HCT116 (cell line): ENCODE data around the gene TBRG4. TPM values are rescaled to one million over a fixed set of nuclear protein-coding genes. Genes with fewer than 3 reads are reported as not detected.

ENCODE experiments used
- ATAC-seq: fragments of 200-7000 bp; cut with Tn5 transposase; 2 replicates; pipeline ENCODE4 v1.9.1; 2020; ENCODE audit warnings: mild to moderate bottlenecking, moderate library complexity
- BruUV-seq: library from RNA; stranded (reverse); fragments of 400-500 nt; replicated peaks from 2 replicates; lab custom pipeline; 2021; lab: Mats Ljungman, UMichigan
- CTCF ChIA-PET: fragments of 300-600 bp; sonication (Branson Sonifier 250); formaldehyde crosslinking; loops from one replicate; lab custom pipeline; 2021; ENCODE audit warnings: antibody characterized with exemption; lab: Charles Lee
- POLR2A ChIA-PET: fragments of 300-600, 350-600 bp; sonication (Branson Sonifier 250); formaldehyde crosslinking; loops from one replicate; lab custom pipeline; 2021; ENCODE audit warnings: antibody characterized with exemption; lab: Charles Lee
- RAD21 ChIA-PET, 2 experiments: fragments of 300-600 bp; sonication (Branson Sonifier 250); formaldehyde crosslinking; loops; one replicate each; lab custom pipeline; 2023; ENCODE audit warnings: low total read pairs in 2 of 2; ENCODE audit not compliant: uncharacterized antibody in 2 of 2, unreplicated experiment in 2 of 2, low non-redundant PET in 1 of 2; lab: Charles Lee
- DNase-seq: peaks from one replicate; pipeline ENCODE4 v3.0.0-alpha.2; 2010; ENCODE audit warnings: low read depth, low spot score
- H2AFZ ChIP-seq: fragments of 200-600 bp; shearing (Covaris generic), sonication (generic); 2 replicates; pipeline ENCODE4 v1.6.1; 2017; ENCODE audit warnings: low read depth, mixed run types, mixed read lengths, antibody characterized with exemption, low read length; ENCODE audit not compliant: poor library complexity, severe bottlenecking
- H3K27ac ChIP-seq: 2 replicates; pipeline ENCODE4 v1.5.1; 2012; ENCODE audit warnings: low read depth, low read length
- H3K27me3 ChIP-seq: fragments of 200-600 bp; sonication (generic); 2 replicates; pipeline ENCODE4 v1.6.1; 2016; ENCODE audit warnings: mixed run types, low read length, mixed read lengths; ENCODE audit not compliant: insufficient read depth
- H3K36me3 ChIP-seq, 2 experiments: fragments of 200-500 bp in 1 of 2; fragments of 200-600 bp in 1 of 2; sonication (Bioruptor generic) in 1 of 2; sonication (generic) in 1 of 2; 2 replicates each; pipeline versions ENCODE4 v1.5.1 to v1.6.1; 2014 to 2016; ENCODE audit warnings: low read length in 2 of 2, inconsistent platforms in 1 of 2, mixed read lengths in 1 of 2, mixed run types in 1 of 2; ENCODE audit not compliant: insufficient read depth in 2 of 2, control insufficient read depth in 1 of 2
- H3K4me1 ChIP-seq, 2 experiments: fragments of 200-600 bp in 1 of 2; sonication (generic) in 1 of 2; 2 replicates each; pipeline versions ENCODE4 v1.5.1 to v1.6.1; 2012 to 2017; ENCODE audit warnings: low read length in 2 of 2, inconsistent platforms in 1 of 2, mild to moderate bottlenecking in 1 of 2, mixed read lengths in 1 of 2, mixed run types in 1 of 2, moderate library complexity in 1 of 2; ENCODE audit not compliant: insufficient read depth in 2 of 2, control insufficient read depth in 1 of 2
- H3K4me2 ChIP-seq: fragments of 200-600 bp; sonication (generic); 2 replicates; pipeline ENCODE4 v1.6.1; 2017; ENCODE audit warnings: mixed run types, low read length, mixed read lengths
- H3K4me3 ChIP-seq, 2 experiments: fragments of 200-600 bp in 1 of 2; sonication (generic) in 1 of 2; replicated peaks in 1 of 2; 2 replicates each; pipeline ENCODE4 v1.5.1; 2011 to 2016; ENCODE audit warnings: low read length in 2 of 2, control low read depth in 1 of 2, low read depth in 1 of 2, mild to moderate bottlenecking in 1 of 2, mixed read lengths in 1 of 2, mixed run types in 1 of 2
- H3K79me2 ChIP-seq: fragments of 200-600 bp; sonication (generic); 2 replicates; pipeline ENCODE4 v1.6.1; 2017; ENCODE audit warnings: mild to moderate bottlenecking, mixed run types, low read length, moderate library complexity, mixed read lengths; ENCODE audit not compliant: insufficient read depth
- H3K9ac ChIP-seq: fragments of 200-600 bp; sonication (generic); 2 replicates; pipeline ENCODE4 v1.6.1; 2016; ENCODE audit warnings: low read length, mixed read lengths
- H3K9me2 ChIP-seq: fragments of 200-600 bp; sonication (generic), shearing (Covaris generic); 2 replicates; pipeline ENCODE4 v1.6.1; 2017; ENCODE audit warnings: mixed run types, mild to moderate bottlenecking, moderate library complexity; ENCODE audit not compliant: insufficient read depth
- H3K9me3 ChIP-seq, 2 experiments: fragments of 200-500 bp in 1 of 2; fragments of 200-600 bp in 1 of 2; sonication (Bioruptor generic) in 1 of 2; sonication (generic) in 1 of 2; 2 replicates each; pipeline ENCODE4 v1.6.1; 2014 to 2017; ENCODE audit warnings: low read length in 2 of 2, mixed read lengths in 2 of 2, inconsistent platforms in 1 of 2, low read depth in 1 of 2, mild to moderate bottlenecking in 1 of 2, mixed run types in 1 of 2, moderate library complexity in 1 of 2; ENCODE audit not compliant: control insufficient read depth in 1 of 2, insufficient read depth in 1 of 2
- H4K20me1 ChIP-seq: fragments of 200-600 bp; sonication (generic), shearing (Covaris generic); 2 replicates; pipeline ENCODE4 v1.6.1; 2017; ENCODE audit warnings: mixed run types, mild to moderate bottlenecking, moderate library complexity; ENCODE audit not compliant: insufficient read depth
- CBX3 ChIP-seq: IDR thresholded peaks from 2 replicates; pipeline ENCODE4 v1.6.1; 2012; ENCODE audit warnings: low read depth
- CEBPB ChIP-seq: IDR thresholded peaks from 2 replicates; pipeline ENCODE4 v1.6.1; 2012; ENCODE audit warnings: low read depth
- EGR1 ChIP-seq: IDR thresholded peaks from 2 replicates; pipeline ENCODE4 v1.6.1; 2012; ENCODE audit warnings: low read depth
- EZH2phosphoT487 ChIP-seq: fragments of 200-600 bp; IDR thresholded peaks from 2 replicates; pipeline ENCODE4 v1.6.1; 2018; ENCODE audit warnings: antibody characterized with exemption, borderline replicate concordance
- FOSL1 ChIP-seq: IDR thresholded peaks from 2 replicates; pipeline ENCODE4 v1.6.1; 2012; ENCODE audit warnings: low read depth
- JUND ChIP-seq: IDR thresholded peaks from 2 replicates; pipeline ENCODE4 v1.6.1; 2012
- POLR2AphosphoS5 ChIP-seq: IDR thresholded peaks from 2 replicates; pipeline ENCODE4 v1.6.1; 2011; ENCODE audit warnings: mild to moderate bottlenecking, low read depth, low read length, moderate library complexity
- RAD21 ChIP-seq: IDR thresholded peaks from 2 replicates; pipeline ENCODE4 v1.6.1; 2012; ENCODE audit warnings: low read depth, mild to moderate bottlenecking
- SIN3A ChIP-seq: IDR thresholded peaks from 2 replicates; pipeline ENCODE4 v1.6.1; 2012; ENCODE audit warnings: low read depth
- SP1 ChIP-seq: IDR thresholded peaks from 2 replicates; pipeline ENCODE4 v1.6.1; 2012; ENCODE audit warnings: low read depth
- SRF ChIP-seq: IDR thresholded peaks from 2 replicates; pipeline ENCODE4 v1.6.1; 2012; ENCODE audit warnings: low read depth
- YY1 ChIP-seq: IDR thresholded peaks from 2 replicates; pipeline ENCODE4 v1.6.1; 2011; ENCODE audit warnings: low read length, low read depth, moderate library complexity, mild to moderate bottlenecking; ENCODE audit not compliant: insufficient replicate concordance; ENCODE audit errors: extremely low read depth
- ZFX ChIP-seq: fragments of 450-650 bp; IDR thresholded peaks from 2 replicates; pipeline ENCODE4 v1.6.1; 2017
- ZNF274 ChIP-seq: fragments of 200-500 bp; sonication (Bioruptor generic); IDR thresholded peaks from 2 replicates; pipeline ENCODE4 v1.6.1; 2014; ENCODE audit warnings: mild to moderate bottlenecking, low read depth, low read length, inconsistent platforms
- intact Hi-C: fragments of 100-400 bp; cut with micrococcal nuclease; formaldehyde crosslinking; loops from 2 replicates; pipeline ENCODE4 v1.10.0; 2022
- total RNA-seq: library from RNA; stranded (reverse); gene quantifications from one replicate; pipeline ENCODE4 v1.2.1, GENCODE V29; 2021; ENCODE audit not compliant: unreplicated experiment
- TF ChIP-seq, protein P1 (sequence below): IDR thresholded peaks from 2 replicates; pipeline ENCODE4 v1.6.1; 2011; ENCODE audit warnings: mild to moderate bottlenecking, low read length, moderate library complexity; ENCODE audit not compliant: insufficient replicate concordance; ENCODE audit errors: extremely low read depth
- TF ChIP-seq, protein P2 (sequence below), 3 experiments: fragments of 200-600 bp in 1 of 3; sonication (generic) in 1 of 3; IDR thresholded peaks in 2 of 3; conservative IDR thresholded peaks in 1 of 3; 2 replicates each; pipeline ENCODE4 v1.5.1; 2012 to 2017; ENCODE audit warnings: low read depth in 2 of 3, low read length in 2 of 3, antibody characterized with exemption in 1 of 3, borderline replicate concordance in 1 of 3, control low read depth in 1 of 3, mild to moderate bottlenecking in 1 of 3, mixed read lengths in 1 of 3, mixed run types in 1 of 3, moderate library complexity in 1 of 3; ENCODE audit not compliant: insufficient read depth in 1 of 3
- TF ChIP-seq, protein P3 (sequence below): IDR thresholded peaks from 2 replicates; pipeline ENCODE4 v1.6.1; 2012
- TF ChIP-seq, protein P4 (sequence below): IDR thresholded peaks from 2 replicates; pipeline ENCODE4 v1.6.1; 2012

Gene TBRG4
- total RNA-seq, 1 experiment from 2014 or later: 136 TPM

DNA sequence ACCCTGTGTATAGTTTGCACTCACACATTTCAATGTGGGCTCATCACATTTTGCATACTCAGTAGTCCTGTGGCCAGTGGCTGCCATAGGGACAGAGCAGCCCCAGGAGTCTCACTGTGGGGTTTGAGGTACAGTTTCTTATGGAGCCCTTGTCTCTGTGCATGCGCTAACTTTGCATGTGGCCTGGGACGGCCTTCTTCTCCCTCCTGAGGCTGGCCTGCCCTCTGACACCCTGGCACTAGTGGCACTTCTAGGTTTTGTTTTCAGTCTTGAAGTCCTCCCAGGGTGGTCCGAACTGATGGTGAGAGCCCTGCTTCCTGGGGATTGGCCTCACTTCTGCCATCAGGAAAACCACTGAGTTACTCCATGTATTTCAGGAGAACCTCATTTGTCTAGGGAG, 43.9 kb downstream of the TBRG4 start:
- H2AFZ ChIP-seq: no peak overlapping the region
- ChIA-PET CTCF (no interaction called here), POLR2A (no interaction called here), RAD21 (no interaction called here)
- no peaks in the 10 kb centered on the region for H3K9me3 ChIP-seq
- no peak overlapping the region for H3K4me2 ChIP-seq
- H3K4me3 ChIP-seq: no peak overlapping the region
- H3K4me1 ChIP-seq: peaks cover 12 to 20% of the 10 kb centered on the region in 2 experiments
- H3K27ac ChIP-seq: no peak overlapping the region
- DNase-seq: no peak
- H3K9ac ChIP-seq: no peak overlapping the region
- H3K36me3 ChIP-seq: no peaks in the 10 kb centered on the region; a peak in 1 of 4 replicates
- BruUV-seq: no TSS peak
- H3K9me2 ChIP-seq: no peaks in the 10 kb centered on the region
- no peaks in the 10 kb centered on the region for H3K27me3 ChIP-seq
- no peaks in the 10 kb centered on the region for H4K20me1 ChIP-seq
- intact Hi-C loops: no loop called here
- TF ChIP-seq SIN3A: no peak
- TF ChIP-seq, protein P1, sequence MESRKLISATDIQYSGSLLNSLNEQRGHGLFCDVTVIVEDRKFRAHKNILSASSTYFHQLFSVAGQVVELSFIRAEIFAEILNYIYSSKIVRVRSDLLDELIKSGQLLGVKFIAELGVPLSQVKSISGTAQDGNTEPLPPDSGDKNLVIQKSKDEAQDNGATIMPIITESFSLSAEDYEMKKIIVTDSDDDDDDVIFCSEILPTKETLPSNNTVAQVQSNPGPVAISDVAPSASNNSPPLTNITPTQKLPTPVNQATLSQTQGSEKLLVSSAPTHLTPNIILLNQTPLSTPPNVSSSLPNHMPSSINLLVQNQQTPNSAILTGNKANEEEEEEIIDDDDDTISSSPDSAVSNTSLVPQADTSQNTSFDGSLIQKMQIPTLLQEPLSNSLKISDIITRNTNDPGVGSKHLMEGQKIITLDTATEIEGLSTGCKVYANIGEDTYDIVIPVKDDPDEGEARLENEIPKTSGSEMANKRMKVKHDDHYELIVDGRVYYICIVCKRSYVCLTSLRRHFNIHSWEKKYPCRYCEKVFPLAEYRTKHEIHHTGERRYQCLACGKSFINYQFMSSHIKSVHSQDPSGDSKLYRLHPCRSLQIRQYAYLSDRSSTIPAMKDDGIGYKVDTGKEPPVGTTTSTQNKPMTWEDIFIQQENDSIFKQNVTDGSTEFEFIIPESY: no peak
- no peak for TF ChIP-seq EGR1
- no peak for TF ChIP-seq JUND
- TF ChIP-seq RAD21: no peak
- no peak for TF ChIP-seq ZNF274
- ATAC-seq: no peak
- peaks cover 4% of the 10 kb centered on the region; the same call in 1 of the 2 replicates for H3K79me2 ChIP-seq

DNA sequence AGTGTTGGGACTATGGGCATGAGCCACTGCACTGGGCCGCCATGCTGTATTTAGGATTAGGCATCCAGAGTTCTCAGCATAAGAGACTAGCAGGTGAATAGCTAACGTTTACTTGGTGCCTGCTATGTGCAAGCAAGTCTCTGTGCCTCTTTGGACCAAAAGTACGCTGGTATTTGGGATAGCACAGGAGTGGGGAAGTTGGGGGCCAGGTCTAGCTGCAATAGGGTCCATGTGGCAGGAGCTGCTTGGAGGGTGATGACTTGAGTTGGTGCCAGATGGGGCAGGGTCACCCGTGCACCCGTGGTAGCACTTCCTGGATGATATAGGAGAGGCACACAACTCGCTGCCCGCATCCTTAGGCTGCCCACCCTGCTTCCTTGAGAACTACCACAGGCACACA, 45.1 kb downstream of the TBRG4 start:
- POLR2A ChIA-PET: no interaction called here
- ATAC-seq (no peak), DNase-seq (no peak)
- Histone ChIP-seq H3K9ac (no peak overlapping the region), H3K27ac (no peak overlapping the region), H3K36me3 (no peaks in the 10 kb centered on the region; a peak in 1 of 4 replicates), H3K9me2 (no peaks in the 10 kb centered on the region), H3K4me1 (peaks cover 12 to 20% of the 10 kb centered on the region in 2 experiments), H3K4me3 (no peak overlapping the region), H3K9me3 (no peaks in the 10 kb centered on the region), H3K4me2 (no peak overlapping the region), H3K79me2 (peaks cover 4% of the 10 kb centered on the region; the same call in 1 of the 2 replicates), H3K27me3 (no peaks in the 10 kb centered on the region), H2AFZ (no peak overlapping the region), H4K20me1 (no peaks in the 10 kb centered on the region)
- RAD21 ChIA-PET: interaction anchor here in 1 of 2 experiments (0.6 kb wide), 1 partner anchor 67 kb away, joined by 6 read pairs; no protein-coding TSS in a partner anchor
- CTCF ChIA-PET: no interaction called here
- intact Hi-C loops: no loop called here
- BruUV-seq: no TSS peak
- no peak for TF ChIP-seq SRF
- no peak for TF ChIP-seq ZNF274
- TF ChIP-seq SIN3A: no peak
- TF ChIP-seq POLR2AphosphoS5: no peak
- no peak for TF ChIP-seq EGR1
- TF ChIP-seq, protein P2, sequence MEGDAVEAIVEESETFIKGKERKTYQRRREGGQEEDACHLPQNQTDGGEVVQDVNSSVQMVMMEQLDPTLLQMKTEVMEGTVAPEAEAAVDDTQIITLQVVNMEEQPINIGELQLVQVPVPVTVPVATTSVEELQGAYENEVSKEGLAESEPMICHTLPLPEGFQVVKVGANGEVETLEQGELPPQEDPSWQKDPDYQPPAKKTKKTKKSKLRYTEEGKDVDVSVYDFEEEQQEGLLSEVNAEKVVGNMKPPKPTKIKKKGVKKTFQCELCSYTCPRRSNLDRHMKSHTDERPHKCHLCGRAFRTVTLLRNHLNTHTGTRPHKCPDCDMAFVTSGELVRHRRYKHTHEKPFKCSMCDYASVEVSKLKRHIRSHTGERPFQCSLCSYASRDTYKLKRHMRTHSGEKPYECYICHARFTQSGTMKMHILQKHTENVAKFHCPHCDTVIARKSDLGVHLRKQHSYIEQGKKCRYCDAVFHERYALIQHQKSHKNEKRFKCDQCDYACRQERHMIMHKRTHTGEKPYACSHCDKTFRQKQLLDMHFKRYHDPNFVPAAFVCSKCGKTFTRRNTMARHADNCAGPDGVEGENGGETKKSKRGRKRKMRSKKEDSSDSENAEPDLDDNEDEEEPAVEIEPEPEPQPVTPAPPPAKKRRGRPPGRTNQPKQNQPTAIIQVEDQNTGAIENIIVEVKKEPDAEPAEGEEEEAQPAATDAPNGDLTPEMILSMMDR (IDR thresholded peaks at IDR 0.05 in 2 of 3, conservative IDR thresholded peaks at IDR 0.05 in 1 of 3; ENCODE audit: borderline replicate concordance in 1 of 3, insufficient read depth in 1 of 3, low read depth in 2 of 3, low read length in 2 of 3): no peak
- TF ChIP-seq, protein P3, sequence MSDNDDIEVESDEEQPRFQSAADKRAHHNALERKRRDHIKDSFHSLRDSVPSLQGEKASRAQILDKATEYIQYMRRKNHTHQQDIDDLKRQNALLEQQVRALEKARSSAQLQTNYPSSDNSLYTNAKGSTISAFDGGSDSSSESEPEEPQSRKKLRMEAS: no peak
- TF ChIP-seq RAD21: no peak
- no peak for TF ChIP-seq ZFX
- TF ChIP-seq CEBPB: no peak
- no peak for TF ChIP-seq CBX3
- TF ChIP-seq, protein P4, sequence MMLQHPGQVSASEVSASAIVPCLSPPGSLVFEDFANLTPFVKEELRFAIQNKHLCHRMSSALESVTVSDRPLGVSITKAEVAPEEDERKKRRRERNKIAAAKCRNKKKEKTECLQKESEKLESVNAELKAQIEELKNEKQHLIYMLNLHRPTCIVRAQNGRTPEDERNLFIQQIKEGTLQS: no peak
- no peak for TF ChIP-seq YY1
- no peak for TF ChIP-seq EZH2phosphoT487
- TF ChIP-seq SP1: no peak
- TF ChIP-seq FOSL1: no peak
